Thoracic aorta (tissue), 2 donors: ENCODE measurements around the gene NANOS3. TPM values are rescaled to one million over a fixed set of nuclear protein-coding genes. Genes with fewer than 3 reads are reported as not detected.

Experiments
- ATAC-seq: fragments of 150-250 bp; one replicate; pipeline ENCODE4 v1.8.0; 2017; ENCODE audit warnings: low read depth; ENCODE audit not compliant: insufficient number of reproducible peaks, low FRiP score
- DNase-seq: peaks from one replicate; pipeline ENCODE4 v3.0.0-alpha.2; 2020; ENCODE audit warnings: low spot score
- H3K27ac ChIP-seq, 2 donors: fragments of 200-600 bp; sonication (generic); 1 replicate in 1 of 2; 2 replicates in 1 of 2; pipeline ENCODE4 v1.5.1; 2016; ENCODE audit warnings: mild to moderate bottlenecking in 2 of 2, moderate library complexity in 2 of 2
- H3K27me3 ChIP-seq: fragments of 200-600 bp; sonication (generic); replicated peaks from 2 replicates; pipeline ENCODE4 v1.6.0; 2016; ENCODE audit warnings: mild to moderate bottlenecking; ENCODE audit not compliant: insufficient read depth
- H3K36me3 ChIP-seq: fragments of 200-600 bp; sonication (generic); one replicate; pipeline ENCODE4 v1.5.1; 2016
- H3K4me1 ChIP-seq, 2 donors: fragments of 200-600 bp; sonication (generic); 1 replicate in 1 of 2; 2 replicates in 1 of 2; pipeline versions ENCODE4 v1.5.1 to v1.6.0; 2016; ENCODE audit warnings: low read depth in 2 of 2, mild to moderate bottlenecking in 1 of 2; ENCODE audit not compliant: control insufficient read depth in 1 of 2
- H3K4me3 ChIP-seq: fragments of 200-600 bp; sonication (generic); 2 replicates; pipeline ENCODE4 v1.5.1; 2016; ENCODE audit warnings: mild to moderate bottlenecking
- H3K9me3 ChIP-seq: fragments of 200-600 bp; sonication (generic); 2 replicates; pipeline ENCODE4 v1.5.1; 2016
- total RNA-seq, 2 donors: library from RNA; depleted of rRNA; stranded (reverse); fragments of >200 nt; gene quantifications; one replicate each; pipeline versions ENCODE4 v1.1.0 to v1.2.3, GENCODE V29; 2016
- TF ChIP-seq, protein P1 (sequence below): fragments of 200-600 bp; sonication (generic); IDR thresholded peaks from one replicate; pipeline ENCODE4 v1.5.1; 2019; ENCODE audit warnings: antibody characterized with exemption

Gene NANOS3
- total RNA-seq, 2 donors from 2014 or later = not detected

DNA sequence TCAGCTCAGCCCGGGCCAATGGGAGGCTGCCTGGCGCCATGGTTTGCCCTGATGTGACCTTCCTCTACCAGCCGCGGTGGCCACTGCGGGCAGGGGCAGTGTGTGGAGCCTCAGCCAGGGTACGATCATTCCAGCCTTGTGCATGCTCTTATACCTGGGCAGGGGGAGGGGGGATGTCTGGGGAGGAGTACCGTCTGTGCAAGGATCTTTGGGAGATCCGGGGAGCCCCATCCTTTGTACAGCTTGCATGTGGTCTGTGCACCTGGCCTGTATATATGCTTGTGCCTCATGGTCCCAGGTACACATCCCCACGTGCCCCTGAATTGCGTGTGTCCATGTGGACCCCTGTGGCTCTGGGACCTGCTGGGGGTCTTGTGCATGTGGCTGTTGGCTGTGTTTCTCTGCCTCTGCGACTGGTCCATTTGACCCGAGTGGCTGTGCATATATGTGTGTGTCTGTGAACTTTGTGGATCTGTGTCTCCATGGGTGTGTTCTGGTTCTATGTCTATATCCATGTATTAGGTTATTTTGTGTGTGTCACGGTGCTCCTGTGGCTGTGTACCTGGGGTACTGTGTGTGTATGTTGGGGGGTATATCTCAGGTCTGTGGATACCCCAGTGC lies 12.8 kb upstream of the NANOS3 start:
- peak overlapping the region; percentile 56 to 93 for H3K27ac ChIP-seq
- H3K4me1 ChIP-seq = peaks cover 7 to 34% of the 10 kb centered on the region in 2 donors
- H3K4me3 ChIP-seq = no peak overlapping the region
- H3K27me3 ChIP-seq = no peaks in the 10 kb centered on the region
- DNase-seq (no peak), ATAC-seq (no peak)
- H3K36me3 ChIP-seq = no peaks in the 10 kb centered on the region
- H3K9me3 ChIP-seq = no peaks in the 10 kb centered on the region
- TF ChIP-seq, protein P1, sequence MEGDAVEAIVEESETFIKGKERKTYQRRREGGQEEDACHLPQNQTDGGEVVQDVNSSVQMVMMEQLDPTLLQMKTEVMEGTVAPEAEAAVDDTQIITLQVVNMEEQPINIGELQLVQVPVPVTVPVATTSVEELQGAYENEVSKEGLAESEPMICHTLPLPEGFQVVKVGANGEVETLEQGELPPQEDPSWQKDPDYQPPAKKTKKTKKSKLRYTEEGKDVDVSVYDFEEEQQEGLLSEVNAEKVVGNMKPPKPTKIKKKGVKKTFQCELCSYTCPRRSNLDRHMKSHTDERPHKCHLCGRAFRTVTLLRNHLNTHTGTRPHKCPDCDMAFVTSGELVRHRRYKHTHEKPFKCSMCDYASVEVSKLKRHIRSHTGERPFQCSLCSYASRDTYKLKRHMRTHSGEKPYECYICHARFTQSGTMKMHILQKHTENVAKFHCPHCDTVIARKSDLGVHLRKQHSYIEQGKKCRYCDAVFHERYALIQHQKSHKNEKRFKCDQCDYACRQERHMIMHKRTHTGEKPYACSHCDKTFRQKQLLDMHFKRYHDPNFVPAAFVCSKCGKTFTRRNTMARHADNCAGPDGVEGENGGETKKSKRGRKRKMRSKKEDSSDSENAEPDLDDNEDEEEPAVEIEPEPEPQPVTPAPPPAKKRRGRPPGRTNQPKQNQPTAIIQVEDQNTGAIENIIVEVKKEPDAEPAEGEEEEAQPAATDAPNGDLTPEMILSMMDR = no peak

DNA sequence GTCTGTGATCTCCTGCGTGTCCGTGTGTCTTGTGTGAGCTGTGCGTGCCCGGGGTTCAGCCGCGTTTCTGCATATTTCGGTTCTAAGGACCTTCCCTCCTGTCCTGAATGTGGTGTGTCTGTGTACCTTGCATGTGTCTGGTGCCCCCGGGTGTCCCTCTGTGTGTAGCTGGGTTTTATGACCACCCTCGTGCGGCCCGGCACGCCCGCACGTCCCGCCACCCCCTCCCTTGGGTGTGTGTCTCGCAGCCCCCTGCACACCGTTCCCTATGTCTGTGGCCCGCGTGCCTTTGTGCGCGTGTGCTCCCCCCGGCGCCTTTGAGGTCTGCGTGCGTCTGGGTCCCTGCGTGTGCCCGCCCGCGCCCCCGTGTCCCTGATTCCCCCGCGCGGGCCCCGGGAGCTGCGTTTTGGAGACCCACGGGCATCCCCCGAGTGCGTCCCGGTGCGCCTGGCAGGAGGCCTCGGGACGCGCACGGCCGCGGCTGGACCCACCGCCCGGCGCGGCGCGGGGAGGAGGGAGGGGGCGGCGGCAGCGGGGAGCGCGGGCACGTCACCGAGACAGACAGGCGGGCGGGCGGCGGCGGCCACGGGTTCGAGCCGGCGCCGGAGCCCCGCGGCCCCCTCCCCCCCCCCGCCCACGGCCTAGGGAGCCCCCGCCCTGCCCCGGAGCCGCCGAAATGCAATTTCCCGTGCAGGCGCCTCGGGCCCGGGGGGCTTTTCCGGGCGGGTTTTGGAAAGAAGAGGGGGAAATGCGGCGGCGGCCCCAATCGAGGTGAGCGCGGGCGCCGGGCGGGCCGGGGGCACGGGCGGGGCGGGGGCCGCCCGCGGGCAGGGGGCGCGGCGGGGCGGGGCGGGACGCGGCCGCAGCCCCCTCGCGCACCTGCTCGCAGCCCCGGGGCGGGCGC lies 12.0 kb upstream of the NANOS3 start:
- Histone ChIP-seq H3K36me3 (no peaks in the 10 kb centered on the region), H3K9me3 (no peaks in the 10 kb centered on the region), H3K4me1 (peaks cover 7 to 34% of the 10 kb centered on the region in 2 donors), H3K4me3 (peak overlapping the region; percentile 87), H3K27me3 (no peaks in the 10 kb centered on the region), H3K27ac (peak overlapping the region; percentile 56 to 75)
- TF ChIP-seq, protein P1 = no peak
- ATAC-seq = no peak
- no peak for DNase-seq

DNA sequence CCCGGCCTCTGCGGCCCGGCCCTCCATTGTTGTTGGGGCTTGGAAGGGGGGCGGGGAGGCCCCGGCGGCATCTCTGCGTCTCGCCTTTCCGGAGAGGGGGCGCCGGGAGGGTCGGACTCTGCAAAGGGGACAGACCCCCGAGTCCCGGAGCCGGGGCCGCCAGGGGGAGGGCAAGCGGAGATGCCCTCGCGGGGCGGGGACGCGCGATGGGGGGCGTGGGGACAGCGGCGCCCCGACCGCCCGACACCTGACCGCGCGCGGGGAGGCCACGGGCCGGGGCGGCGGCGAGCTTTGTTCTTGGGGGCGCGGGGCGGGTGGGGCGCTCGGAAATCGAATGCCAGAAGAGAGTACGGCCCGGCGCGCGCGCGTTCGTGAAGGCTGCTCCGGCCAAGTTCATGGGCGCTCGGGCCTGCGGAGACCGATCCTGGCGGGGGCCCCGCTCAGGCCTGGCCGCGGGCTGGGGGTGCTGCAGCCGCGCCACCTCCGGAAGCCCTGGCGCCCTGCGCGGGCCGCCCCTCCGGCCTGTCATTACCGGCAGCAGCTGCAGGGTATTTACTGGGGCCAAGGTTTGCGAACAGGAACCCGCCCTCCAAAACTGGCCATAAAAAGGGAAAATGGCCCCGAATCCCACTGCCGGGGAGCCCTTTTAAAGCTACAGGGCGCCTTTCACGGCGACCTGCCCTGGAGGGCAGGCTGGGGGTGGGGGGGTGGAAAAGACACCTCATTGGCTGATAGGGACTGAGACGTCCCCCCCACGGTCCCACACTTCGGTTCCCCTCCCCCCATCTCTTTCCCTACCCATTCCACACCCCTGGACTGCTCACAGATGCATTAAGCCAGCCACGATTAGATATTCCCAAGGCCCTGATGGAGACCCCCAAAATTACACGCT lies 11.1 kb upstream of the NANOS3 start:
- DNase-seq = no peak
- Histone ChIP-seq H3K36me3 (no peaks in the 10 kb centered on the region), H3K4me3 (peak overlapping the region; percentile 87), H3K4me1 (peaks cover 7 to 32% of the 10 kb centered on the region in 2 donors), H3K27ac (no peak overlapping the region), H3K27me3 (no peaks in the 10 kb centered on the region), H3K9me3 (no peaks in the 10 kb centered on the region)
- no peak for ATAC-seq
- TF ChIP-seq, protein P1 = no peak

DNA sequence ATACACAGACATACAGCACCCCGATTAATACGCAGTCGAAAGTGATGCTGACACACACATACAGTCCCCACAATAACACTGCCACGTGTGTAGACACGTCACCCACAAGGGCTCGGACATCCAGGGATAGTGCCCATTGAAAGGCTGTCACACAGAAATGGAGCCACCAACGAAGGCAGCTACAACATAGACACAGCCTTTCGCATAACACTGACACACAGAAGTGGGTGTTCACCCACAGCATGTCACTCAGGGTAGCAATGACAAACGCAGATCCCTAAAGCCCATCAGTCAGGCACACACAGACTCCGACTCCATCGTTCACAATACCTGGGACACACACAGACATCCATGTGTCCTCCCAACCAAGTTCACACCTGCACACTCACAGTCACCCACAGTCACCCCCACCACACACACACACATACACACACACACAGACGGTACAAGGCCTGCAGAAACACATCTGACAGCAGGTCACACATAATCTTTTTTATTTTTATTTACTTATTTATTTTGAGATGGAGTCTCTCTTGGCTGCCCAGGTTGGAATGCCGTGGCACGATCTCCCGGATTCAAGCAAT lies 10.4 kb upstream of the NANOS3 start:
- Histone ChIP-seq H3K4me3 (peak overlapping the region; percentile 87), H3K9me3 (no peaks in the 10 kb centered on the region), H3K27me3 (no peaks in the 10 kb centered on the region), H3K27ac (no peak overlapping the region), H3K36me3 (no peaks in the 10 kb centered on the region), H3K4me1 (peaks cover 6 to 25% of the 10 kb centered on the region in 2 donors)
- TF ChIP-seq, protein P1 = no peak
- DNase-seq = no peak
- no peak for ATAC-seq
